ENCODE results near the gene DPP4. TPM values are rescaled to one million over a fixed set of nuclear protein-coding genes. Genes with fewer than 3 reads are reported as not detected.

The DPP4 gene
- total RNA-seq, 1 experiment from 2014 or later = 0.80 TPM

GRCh38 chr2:162014751-162015150, 59.3 kb downstream of the DPP4 start:
- no peak overlapping the region for H3K4me3 ChIP-seq (ENCODE audit: low read depth, low read length, poor library complexity, severe bottlenecking)
- H3K4me1 ChIP-seq (ENCODE audit: insufficient read depth, low read length, poor library complexity, severe bottlenecking) = no peaks in the 10 kb centered on the region
- DNase-seq (ENCODE audit: low spot score) = no peak
- no TSS peak for BruUV-seq (replicated peaks)
- ChIA-PET CTCF (no interaction called here), POLR2A (ENCODE audit: low non-redundant PET) (no interaction called here)
- TF ChIP-seq CTCF (conservative IDR thresholded peaks at IDR 0.05; ENCODE audit: low read depth, low read length) = no peak
- TF ChIP-seq EZH2 (IDR thresholded peaks at IDR 0.05; ENCODE audit: borderline replicate concordance, low read depth, low read length, poor library complexity, severe bottlenecking) = no peak
- intact Hi-C loops (cut with micrococcal nuclease; ENCODE audit: unreplicated experiment) = no loop called here
- H3K27me3 ChIP-seq (replicated peaks; ENCODE audit: insufficient read depth, low read depth, low read length, poor library complexity) = peaks cover 12% of the 10 kb centered on the region
- H3K27ac ChIP-seq (ENCODE audit: low read depth, low read length, poor library complexity, severe bottlenecking) = no peak overlapping the region
- H3K9me3 ChIP-seq (ENCODE audit: low read depth, low read length, poor library complexity, severe bottlenecking) = no peaks in the 10 kb centered on the region
- no peaks in the 10 kb centered on the region for H3K36me3 ChIP-seq (ENCODE audit: insufficient read depth, low read length, poor library complexity, severe bottlenecking)

GRCh38 chr2:162013514-162014475, 60.2 kb downstream of the DPP4 start:
- Histone ChIP-seq H3K9me3 (ENCODE audit: low read depth, low read length, poor library complexity, severe bottlenecking) (no peaks in the 10 kb centered on the region), H3K27ac (ENCODE audit: low read depth, low read length, poor library complexity, severe bottlenecking) (no peak overlapping the region), H3K27me3 (replicated peaks; ENCODE audit: insufficient read depth, low read depth, low read length, poor library complexity) (peaks cover 12% of the 10 kb centered on the region), H3K4me3 (ENCODE audit: low read depth, low read length, poor library complexity, severe bottlenecking) (no peak overlapping the region), H3K36me3 (ENCODE audit: insufficient read depth, low read length, poor library complexity, severe bottlenecking) (no peaks in the 10 kb centered on the region), H3K4me1 (ENCODE audit: insufficient read depth, low read length, poor library complexity, severe bottlenecking) (no peaks in the 10 kb centered on the region)
- DNase-seq (ENCODE audit: low spot score) = peak; percentile 5
- no TSS peak for BruUV-seq (replicated peaks)
- ChIA-PET POLR2A (ENCODE audit: low non-redundant PET) (no interaction called here), CTCF (no interaction called here)
- TF ChIP-seq EZH2 (IDR thresholded peaks at IDR 0.05; ENCODE audit: borderline replicate concordance, low read depth, low read length, poor library complexity, severe bottlenecking) = no peak
- TF ChIP-seq CTCF (conservative IDR thresholded peaks at IDR 0.05; ENCODE audit: low read depth, low read length) = no peak
- intact Hi-C loops (cut with micrococcal nuclease; ENCODE audit: unreplicated experiment) = no loop called here

- no TSS peak for BruUV-seq (replicated peaks)
- POLR2A ChIA-PET (ENCODE audit: low non-redundant PET) = no interaction called here
- peaks cover 12% of the 10 kb centered on the region for H3K27me3 ChIP-seq (replicated peaks; ENCODE audit: insufficient read depth, low read depth, low read length, poor library complexity)
- no peaks in the 10 kb centered on the region for H3K4me1 ChIP-seq (ENCODE audit: insufficient read depth, low read length, poor library complexity, severe bottlenecking)
- H3K9me3 ChIP-seq (ENCODE audit: low read depth, low read length, poor library complexity, severe bottlenecking) = no peaks in the 10 kb centered on the region
- CTCF ChIA-PET = no interaction called here
- no peak for DNase-seq (ENCODE audit: low spot score)
- intact Hi-C loops (cut with micrococcal nuclease; ENCODE audit: unreplicated experiment) = no loop called here
- H3K36me3 ChIP-seq (ENCODE audit: insufficient read depth, low read length, poor library complexity, severe bottlenecking) = no peaks in the 10 kb centered on the region
- H3K4me3 ChIP-seq (ENCODE audit: low read depth, low read length, poor library complexity, severe bottlenecking) = no peak overlapping the region
- H3K27ac ChIP-seq (ENCODE audit: low read depth, low read length, poor library complexity, severe bottlenecking) = no peak overlapping the region
- TF ChIP-seq CTCF (conservative IDR thresholded peaks at IDR 0.05; ENCODE audit: low read depth, low read length) (no peak), EZH2 (IDR thresholded peaks at IDR 0.05; ENCODE audit: borderline replicate concordance, low read depth, low read length, poor library complexity, severe bottlenecking) (no peak)
These were observed 61.4 kb downstream of the DPP4 start for GRCh38 chr2:162012565-162013058.

Measured in A673 (cell line).